PC-3 (cell line): ENCODE data around the gene LIPG.

Source experiments
- CTCF ChIP-seq: fragments of 300-600 bp; sonication (generic); conservative IDR thresholded peaks from 2 replicates; pipeline ENCODE4 v1.5.1; 2017; ENCODE audit warnings: antibody characterized with exemption, low read depth, mild to moderate bottlenecking, low read length
- EZH2 ChIP-seq: fragments of 300-600 bp; sonication (generic); IDR thresholded peaks from one replicate; pipeline ENCODE4 v1.6.1; 2017; ENCODE audit warnings: antibody characterized with exemption, mild to moderate bottlenecking, low read length; ENCODE audit not compliant: unreplicated experiment
- EZH2phosphoT487 ChIP-seq: fragments of 300-600 bp; sonication (generic); IDR thresholded peaks from 2 replicates; pipeline ENCODE4 v1.6.1; 2018; ENCODE audit warnings: mild to moderate bottlenecking, antibody characterized with exemption, low read length, borderline replicate concordance

DNA sequence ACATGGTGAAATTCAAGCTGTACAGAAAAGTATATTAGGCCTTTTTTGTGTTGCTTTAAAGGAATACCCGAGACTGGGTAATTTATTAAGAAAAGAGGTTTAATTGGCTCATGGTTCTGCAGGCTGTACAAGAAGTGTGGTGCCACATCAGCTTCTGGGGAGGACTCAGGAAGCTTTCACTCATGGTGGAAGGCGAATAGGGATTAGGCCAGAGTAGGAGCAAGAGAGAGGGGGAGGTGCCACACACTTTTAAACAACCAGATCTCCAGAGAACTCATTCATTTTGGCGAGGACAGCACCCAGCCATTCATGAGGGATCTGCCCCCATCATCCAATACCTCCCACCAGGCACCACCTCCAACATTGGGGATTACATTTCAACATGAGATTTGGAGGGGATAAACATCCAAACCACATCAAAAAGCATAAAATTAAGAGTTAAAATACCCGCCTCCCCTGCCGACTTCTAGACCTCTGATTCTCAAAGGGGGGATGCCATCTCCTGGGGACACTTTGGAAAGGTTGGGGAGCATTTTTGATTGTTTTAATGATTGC lies 15.1 kb upstream of the LIPG start:
- no peak for TF ChIP-seq CTCF
- no peak for TF ChIP-seq EZH2phosphoT487
- no peak for TF ChIP-seq EZH2
